AG09309 (cell line): Measurements from ENCODE around the gene SYT13.

Experiments used
- DNase-seq: peaks from one replicate; pipeline ENCODE4 v3.0.0-alpha.2; 2010; ENCODE audit warnings: low read depth
- H3K4me3 ChIP-seq: 2 replicates; pipeline ENCODE4 v1.5.1; 2011; ENCODE audit warnings: mild to moderate bottlenecking, low read depth, low read length, moderate library complexity; ENCODE audit not compliant: control insufficient read depth
- TF ChIP-seq, protein P1 (sequence below): IDR thresholded peaks from 2 replicates; pipeline ENCODE4 v1.5.1; 2011; ENCODE audit warnings: mild to moderate bottlenecking, low read depth, low read length, inconsistent platforms; ENCODE audit not compliant: insufficient read depth, control insufficient read depth; ENCODE audit errors: missing control alignments

The SYT13 gene

DNA sequence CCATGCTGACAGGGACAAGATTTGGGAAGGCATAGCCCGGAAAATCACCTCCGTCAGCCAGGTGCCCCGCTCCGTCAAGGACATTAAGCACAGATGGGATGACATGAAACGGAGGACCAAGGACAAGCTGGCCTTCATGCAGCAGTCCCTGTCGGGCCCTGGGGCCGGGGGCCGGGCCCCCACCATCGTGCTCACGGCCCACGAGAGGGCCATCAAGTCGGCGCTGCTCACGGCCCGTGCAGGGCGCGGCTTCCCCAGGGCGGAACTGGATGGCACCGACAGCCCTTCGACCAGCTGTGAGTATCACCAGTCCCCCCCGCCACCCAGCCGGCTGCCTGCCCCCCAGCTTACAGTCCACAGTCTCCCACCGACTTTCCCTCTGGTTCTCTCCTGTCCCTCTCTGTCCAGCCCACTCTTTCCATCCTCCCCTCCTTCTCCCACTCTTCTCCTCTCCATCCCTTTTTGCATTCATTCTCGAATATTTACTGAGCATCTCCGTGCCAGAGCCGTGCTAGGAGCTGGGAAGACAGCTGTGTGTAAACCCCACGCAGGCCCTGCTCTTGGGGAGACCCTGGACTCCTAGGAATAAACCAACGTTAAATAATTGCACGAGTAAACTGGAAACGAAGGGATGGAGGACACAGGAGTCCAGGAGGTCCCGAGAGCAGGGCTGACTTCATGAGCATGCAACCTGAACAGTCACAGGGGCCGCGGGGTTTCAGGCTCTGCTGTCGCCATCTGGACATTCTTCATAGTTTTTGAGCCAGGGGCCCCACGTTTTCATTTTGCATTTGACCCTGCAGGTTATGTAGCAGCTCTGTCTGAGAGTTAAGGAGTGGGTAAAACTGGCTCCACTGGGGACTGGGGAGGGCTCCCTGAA is 76.9 kb downstream of the SYT13 start:
- no peak overlapping the region for H3K4me3 ChIP-seq
- no peak for DNase-seq
- TF ChIP-seq, protein P1, sequence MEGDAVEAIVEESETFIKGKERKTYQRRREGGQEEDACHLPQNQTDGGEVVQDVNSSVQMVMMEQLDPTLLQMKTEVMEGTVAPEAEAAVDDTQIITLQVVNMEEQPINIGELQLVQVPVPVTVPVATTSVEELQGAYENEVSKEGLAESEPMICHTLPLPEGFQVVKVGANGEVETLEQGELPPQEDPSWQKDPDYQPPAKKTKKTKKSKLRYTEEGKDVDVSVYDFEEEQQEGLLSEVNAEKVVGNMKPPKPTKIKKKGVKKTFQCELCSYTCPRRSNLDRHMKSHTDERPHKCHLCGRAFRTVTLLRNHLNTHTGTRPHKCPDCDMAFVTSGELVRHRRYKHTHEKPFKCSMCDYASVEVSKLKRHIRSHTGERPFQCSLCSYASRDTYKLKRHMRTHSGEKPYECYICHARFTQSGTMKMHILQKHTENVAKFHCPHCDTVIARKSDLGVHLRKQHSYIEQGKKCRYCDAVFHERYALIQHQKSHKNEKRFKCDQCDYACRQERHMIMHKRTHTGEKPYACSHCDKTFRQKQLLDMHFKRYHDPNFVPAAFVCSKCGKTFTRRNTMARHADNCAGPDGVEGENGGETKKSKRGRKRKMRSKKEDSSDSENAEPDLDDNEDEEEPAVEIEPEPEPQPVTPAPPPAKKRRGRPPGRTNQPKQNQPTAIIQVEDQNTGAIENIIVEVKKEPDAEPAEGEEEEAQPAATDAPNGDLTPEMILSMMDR, result no peak

DNA sequence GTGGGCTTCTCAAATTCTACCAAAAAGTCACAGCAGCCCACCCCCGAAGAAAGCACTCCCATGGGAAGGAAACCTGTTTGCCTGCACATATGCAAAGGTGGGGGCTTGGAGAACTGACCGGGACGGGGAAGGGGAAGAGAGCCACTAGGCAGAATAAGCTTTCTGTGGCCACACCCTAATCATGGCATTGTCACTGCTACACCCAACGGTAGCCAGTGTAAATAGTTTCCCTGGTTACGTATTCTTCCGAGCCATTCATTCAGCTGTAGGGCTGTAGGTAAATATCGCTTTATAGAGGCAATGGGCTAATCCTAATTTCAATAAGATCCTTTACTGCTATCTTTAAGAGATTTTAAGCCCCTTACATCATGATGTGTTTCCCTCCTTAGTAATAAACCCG is 78.0 kb downstream of the SYT13 start:
- H3K4me3 ChIP-seq, result no peak overlapping the region
- TF ChIP-seq, protein P1, result no peak
- no peak for DNase-seq

DNA sequence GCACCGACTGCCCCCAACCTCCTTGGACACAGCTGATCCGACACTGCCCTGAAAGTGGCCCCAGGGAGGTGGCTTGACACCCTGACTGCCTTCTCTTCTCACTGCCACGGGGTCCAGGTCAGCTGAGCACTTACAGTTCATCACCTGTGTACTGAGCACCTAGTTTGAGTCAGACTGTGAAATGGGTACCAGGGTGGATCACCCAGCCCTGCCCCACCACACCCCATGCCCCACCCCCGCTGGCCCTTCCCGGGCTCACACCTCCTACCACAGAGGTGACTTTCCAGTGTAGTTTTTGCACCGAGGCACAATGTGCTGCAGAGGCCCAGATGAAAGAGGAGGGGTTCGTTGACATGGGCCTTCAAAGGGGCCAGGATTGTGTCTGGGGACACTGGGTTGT is 80.2 kb downstream of the SYT13 start:
- no peak for DNase-seq
- TF ChIP-seq, protein P1, result no peak
- no peak overlapping the region for H3K4me3 ChIP-seq

DNA sequence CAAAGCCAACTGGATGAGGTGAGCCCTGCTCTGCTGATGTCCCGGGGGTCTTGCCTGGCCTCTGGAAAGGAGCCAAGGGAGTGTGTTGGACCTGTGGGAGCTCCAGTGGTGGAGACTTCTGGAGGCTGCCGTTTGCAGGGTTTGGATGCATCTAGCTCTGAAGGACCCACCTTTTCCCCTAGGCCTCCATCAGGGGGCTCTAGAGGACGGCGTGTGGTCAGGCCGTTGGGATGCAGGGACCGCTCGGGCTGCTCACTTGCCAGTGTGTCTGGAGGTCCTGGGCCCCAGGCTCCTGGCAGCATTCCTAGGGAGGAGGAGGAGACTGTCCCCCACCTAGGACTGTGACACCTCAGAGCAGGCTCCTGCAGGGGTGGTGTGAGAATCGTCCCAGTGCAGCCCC is 81.4 kb downstream of the SYT13 start:
- DNase-seq, result no peak
- no peak overlapping the region for H3K4me3 ChIP-seq
- TF ChIP-seq, protein P1, result no peak

DNA sequence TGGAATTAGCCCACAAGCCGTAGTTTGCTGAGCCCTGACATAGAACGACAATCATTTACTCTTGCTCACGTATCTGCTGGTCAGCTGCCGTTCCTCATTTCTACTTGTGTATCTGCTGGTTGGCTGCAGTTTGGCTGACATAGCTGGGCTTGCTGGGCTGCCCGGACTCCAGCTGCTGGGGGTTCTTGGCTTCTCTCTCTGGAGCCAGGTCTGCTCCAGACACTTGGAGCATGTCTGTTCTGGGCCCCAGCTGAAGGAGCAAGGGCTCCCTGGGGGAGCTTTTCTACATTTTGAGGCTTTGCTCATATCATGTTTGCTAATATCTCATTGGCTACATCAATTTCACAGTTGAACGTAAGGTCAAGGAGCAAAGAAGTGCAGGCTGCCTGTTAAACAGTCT is 92.4 kb downstream of the SYT13 start:
- no peak overlapping the region for H3K4me3 ChIP-seq
- DNase-seq, result no peak
- TF ChIP-seq, protein P1, result no peak
